HL-60 (cell line): ENCODE data around the gene TMEM200A.

Experiments
- DNase-seq, 2 experiments: peaks; one replicate each; pipeline ENCODE4 v3.0.0-alpha.2; 2010 to 2020; ENCODE audit warnings: low read depth in 1 of 2, low spot score in 1 of 2
- H3K27ac ChIP-seq: fragments of 250-450 bp; sonication (Bioruptor Pico); replicated peaks from 2 replicates; pipeline ENCODE4 v1.5.1; 2020; ENCODE audit warnings: mild to moderate bottlenecking, moderate library complexity
- H3K27me3 ChIP-seq: fragments of 250-450 bp; sonication (Bioruptor Pico); 2 replicates; pipeline ENCODE4 v1.5.1; 2021; ENCODE audit warnings: mild to moderate bottlenecking, moderate library complexity; ENCODE audit not compliant: insufficient read depth, poor library complexity, severe bottlenecking
- H3K4me3 ChIP-seq: replicated peaks from 2 replicates; pipeline ENCODE4 v1.5.1; 2011; ENCODE audit warnings: mild to moderate bottlenecking, control low read depth, low read length; ENCODE audit not compliant: insufficient read depth
- CTCF ChIP-seq: IDR thresholded peaks from one replicate; pipeline ENCODE4 v1.5.1; 2011; ENCODE audit warnings: low read length, control low read depth, inconsistent platforms; ENCODE audit not compliant: insufficient read depth
- GABPA ChIP-seq: IDR thresholded peaks from 2 replicates; pipeline ENCODE4 v1.6.1; 2012; ENCODE audit warnings: low read depth
- POLR2AphosphoS5 ChIP-seq: IDR thresholded peaks from 2 replicates; pipeline ENCODE4 v1.6.1; 2012; ENCODE audit warnings: low read depth
- REST ChIP-seq: IDR thresholded peaks from 2 replicates; pipeline ENCODE4 v1.6.1; 2012; ENCODE audit warnings: low read depth; ENCODE audit not compliant: insufficient replicate concordance
- SPI1 ChIP-seq: IDR thresholded peaks from 2 replicates; pipeline ENCODE4 v1.6.1; 2012; ENCODE audit warnings: low read depth, mild to moderate bottlenecking, borderline replicate concordance

Gene TMEM200A

GRCh38 chr6:130431346-130431852 lies 65.6 kb downstream of the TMEM200A start:
- DNase-seq, result no peak
- TF ChIP-seq POLR2AphosphoS5 (no peak), CTCF (no peak), GABPA (no peak), SPI1 (no peak), REST (no peak)
- H3K27ac ChIP-seq, result no peak overlapping the region

GRCh38 chr6:130432838-130433237 lies 67.0 kb downstream of the TMEM200A start:
- no peak for TF ChIP-seq CTCF
- no peak for TF ChIP-seq GABPA
- TF ChIP-seq REST, result no peak
- no peak for TF ChIP-seq POLR2AphosphoS5
- TF ChIP-seq SPI1, result no peak
- H3K27ac ChIP-seq, result no peak overlapping the region
- DNase-seq, result no peak
- H3K27me3 ChIP-seq, result no peaks in the 10 kb centered on the region
- no peak overlapping the region for H3K4me3 ChIP-seq

More at GRCh38 chr6:130431346-130431852, 65.6 kb downstream of the TMEM200A start:
- no peaks in the 10 kb centered on the region for H3K27me3 ChIP-seq
- H3K4me3 ChIP-seq, result no peak overlapping the region

GRCh38 chr6:130434174-130434873 lies 68.5 kb downstream of the TMEM200A start:
- no peak for DNase-seq
- Histone ChIP-seq H3K27me3 (no peaks in the 10 kb centered on the region), H3K27ac (no peak overlapping the region), H3K4me3 (no peak overlapping the region)
- TF ChIP-seq SPI1 (no peak), GABPA (no peak), REST (no peak), CTCF (no peak), POLR2AphosphoS5 (no peak)
